SJSA1 (cell line): ENCODE data around the gene ANKMY1. TPM values are rescaled to one million over a fixed set of nuclear protein-coding genes. Genes with fewer than 3 reads are reported as not detected.

ENCODE experiments used
- DNase-seq, 2 experiments: peaks; one replicate each; pipeline ENCODE4 v3.0.0-alpha.2; 2015 to 2020; ENCODE audit warnings: low spot score in 2 of 2, low read depth in 1 of 2
- H3K27ac ChIP-seq: fragments of 250-450 bp; sonication (Bioruptor Pico); 2 replicates; pipeline ENCODE4 v1.5.1; 2020; ENCODE audit warnings: mild to moderate bottlenecking, moderate library complexity
- H3K27me3 ChIP-seq: fragments of 250-450 bp; sonication (Bioruptor Pico); replicated peaks from 2 replicates; pipeline ENCODE4 v1.5.1; 2020; ENCODE audit warnings: mild to moderate bottlenecking, moderate library complexity
- H3K36me3 ChIP-seq: fragments of 250-450 bp; sonication (Bioruptor Pico); 2 replicates; pipeline ENCODE4 v1.5.1; 2020; ENCODE audit warnings: mild to moderate bottlenecking
- H3K4me1 ChIP-seq: fragments of 250-450 bp; sonication (Bioruptor Pico); replicated peaks from 2 replicates; pipeline ENCODE4 v1.6.1; 2021; ENCODE audit warnings: mild to moderate bottlenecking
- H3K4me3 ChIP-seq: fragments of 250-450 bp; sonication (Bioruptor Pico); 2 replicates; pipeline ENCODE4 v1.5.1; 2020; ENCODE audit warnings: mild to moderate bottlenecking
- H3K9me3 ChIP-seq: fragments of 250-450 bp; sonication (Bioruptor Pico); replicated peaks from 2 replicates; pipeline ENCODE4 v1.5.1; 2020; ENCODE audit warnings: mild to moderate bottlenecking
- total RNA-seq: library from RNA; depleted of rRNA; stranded (reverse); fragments of >200 nt; shearing (Covaris generic); gene quantifications from 2 replicates; pipeline ENCODE4 v1.2.3, GENCODE V29; 2014

Gene ANKMY1
- total RNA-seq, 1 experiment from 2014 or later = 8.1 TPM

DNA sequence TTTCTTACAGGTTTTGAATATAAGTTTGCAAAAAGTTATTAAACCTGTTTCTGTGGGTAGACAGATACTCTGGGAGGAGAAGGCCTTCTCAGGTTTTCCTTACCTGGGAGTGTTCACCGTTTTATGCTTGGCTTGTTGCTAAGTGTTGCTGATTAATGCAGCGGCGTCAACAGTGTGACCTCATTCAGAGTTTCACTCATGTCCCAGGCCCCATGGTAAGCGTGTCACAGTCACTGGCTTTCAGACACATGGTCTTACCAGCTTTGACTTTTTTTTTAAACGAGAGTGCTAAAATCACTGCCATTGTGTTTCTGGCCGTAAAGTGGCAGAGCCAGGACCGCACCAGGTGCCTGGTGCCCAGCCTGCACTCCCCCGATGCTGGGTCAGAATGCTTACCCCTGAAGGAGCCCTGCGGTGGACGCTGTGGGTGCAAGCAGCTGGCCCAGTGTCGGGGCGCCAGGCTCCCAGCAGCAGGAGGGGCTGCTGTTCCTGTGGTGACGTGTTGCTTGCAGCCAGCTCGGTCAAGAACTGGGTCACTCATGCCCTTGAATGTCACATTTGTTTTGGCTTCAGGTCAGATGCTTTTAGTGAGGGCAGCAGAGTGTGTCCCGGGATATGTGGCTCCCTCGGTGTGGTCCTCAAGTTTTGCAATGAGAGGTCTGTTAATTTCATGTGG lies 32.2 kb upstream of the ANKMY1 start:
- peaks cover 11% of the 10 kb centered on the region for H3K4me1 ChIP-seq
- no peaks in the 10 kb centered on the region for H3K27me3 ChIP-seq
- no peaks in the 10 kb centered on the region for H3K9me3 ChIP-seq
- no peak overlapping the region for H3K27ac ChIP-seq
- H3K4me3 ChIP-seq = no peak overlapping the region
- DNase-seq = no peak
- peaks cover 19% of the 10 kb centered on the region for H3K36me3 ChIP-seq

DNA sequence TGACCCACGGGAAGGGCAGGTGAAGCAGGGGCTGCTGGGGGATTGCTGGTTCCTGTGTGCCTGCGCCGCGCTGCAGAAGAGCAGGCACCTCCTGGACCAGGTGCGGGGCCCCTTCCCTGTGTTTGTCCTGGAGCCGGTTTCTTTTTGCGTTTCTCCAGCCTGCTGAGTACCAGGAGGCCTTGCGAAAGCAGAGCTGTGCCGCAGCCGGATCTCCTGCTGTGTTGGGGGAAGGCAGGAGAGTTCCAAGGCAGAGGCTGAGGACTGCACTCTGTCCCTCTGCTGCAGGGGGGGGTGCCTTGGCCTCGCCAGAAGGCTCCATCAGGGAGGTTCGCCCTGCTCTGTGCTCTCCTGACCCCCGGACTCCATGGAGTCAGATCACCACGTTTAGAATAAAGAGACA lies 31.6 kb upstream of the ANKMY1 start:
- no peak overlapping the region for H3K4me3 ChIP-seq

DNA sequence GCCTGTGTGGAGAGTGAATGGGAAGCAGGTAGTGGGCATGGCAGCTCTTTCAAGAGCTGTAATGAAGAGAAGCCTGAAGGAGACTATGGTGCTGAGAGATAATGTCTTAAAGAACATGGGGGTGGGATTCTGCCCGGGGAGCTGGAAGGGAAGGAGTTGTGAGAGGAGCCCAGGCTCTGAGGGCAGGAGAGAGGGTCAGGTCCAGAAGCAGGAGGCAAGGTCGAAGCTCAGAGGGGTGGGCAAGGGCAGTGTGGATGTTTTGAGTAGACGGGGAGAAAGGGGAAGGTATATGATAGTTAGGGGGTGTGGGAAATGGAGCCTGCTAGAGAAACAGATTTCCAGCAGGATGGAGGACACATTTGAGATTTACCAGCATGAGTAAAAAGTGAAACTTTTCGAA lies 30.9 kb upstream of the ANKMY1 start:
- peaks cover 27% of the 10 kb centered on the region for H3K36me3 ChIP-seq
- no peaks in the 10 kb centered on the region for H3K27me3 ChIP-seq
- no peak overlapping the region for H3K4me3 ChIP-seq
- no peak overlapping the region for H3K27ac ChIP-seq
- no peaks in the 10 kb centered on the region for H3K9me3 ChIP-seq
- H3K4me1 ChIP-seq = peaks cover 15% of the 10 kb centered on the region
- no peak for DNase-seq

More for the DNA sequence above, 31.6 kb upstream of the ANKMY1 start:
- peaks cover 15% of the 10 kb centered on the region for H3K4me1 ChIP-seq
- H3K9me3 ChIP-seq = no peaks in the 10 kb centered on the region
- H3K27me3 ChIP-seq = no peaks in the 10 kb centered on the region
- DNase-seq = no peak
- H3K36me3 ChIP-seq = peaks cover 25% of the 10 kb centered on the region
- no peak overlapping the region for H3K27ac ChIP-seq

DNA sequence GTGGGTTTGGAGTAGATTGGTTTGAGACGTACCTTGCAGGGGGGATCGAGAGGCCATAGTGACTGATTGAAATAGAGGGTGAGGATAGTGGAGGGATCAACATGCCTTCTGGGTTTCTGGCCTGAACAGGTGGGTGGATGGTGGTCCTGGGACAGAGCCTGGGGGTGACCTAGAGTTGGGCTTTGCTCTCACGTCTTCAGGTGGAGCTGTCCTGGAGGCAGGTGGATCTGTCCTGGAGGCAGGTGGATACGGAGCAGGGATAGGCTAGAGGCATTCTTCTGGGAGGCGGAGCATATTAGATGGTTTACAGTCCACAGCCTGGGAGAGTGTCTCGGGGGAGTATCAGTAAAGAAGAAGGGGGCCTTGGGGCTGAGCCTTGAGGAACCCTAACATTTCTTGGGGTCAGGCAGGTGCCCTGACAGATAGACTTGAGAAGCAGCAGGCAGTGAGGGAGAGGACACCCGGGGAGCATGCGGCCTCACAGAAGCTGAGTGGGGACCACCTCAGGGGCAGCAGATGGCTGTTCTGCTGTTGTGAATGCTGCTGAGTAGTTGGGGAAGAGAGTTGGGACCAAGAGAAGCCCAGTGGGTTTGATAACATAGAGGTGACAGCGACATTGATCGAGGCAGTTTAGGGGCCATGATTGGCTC lies 30.3 kb upstream of the ANKMY1 start:
- H3K4me1 ChIP-seq = peaks cover 15% of the 10 kb centered on the region
- no peak overlapping the region for H3K4me3 ChIP-seq
- no peak overlapping the region for H3K27ac ChIP-seq

DNA sequence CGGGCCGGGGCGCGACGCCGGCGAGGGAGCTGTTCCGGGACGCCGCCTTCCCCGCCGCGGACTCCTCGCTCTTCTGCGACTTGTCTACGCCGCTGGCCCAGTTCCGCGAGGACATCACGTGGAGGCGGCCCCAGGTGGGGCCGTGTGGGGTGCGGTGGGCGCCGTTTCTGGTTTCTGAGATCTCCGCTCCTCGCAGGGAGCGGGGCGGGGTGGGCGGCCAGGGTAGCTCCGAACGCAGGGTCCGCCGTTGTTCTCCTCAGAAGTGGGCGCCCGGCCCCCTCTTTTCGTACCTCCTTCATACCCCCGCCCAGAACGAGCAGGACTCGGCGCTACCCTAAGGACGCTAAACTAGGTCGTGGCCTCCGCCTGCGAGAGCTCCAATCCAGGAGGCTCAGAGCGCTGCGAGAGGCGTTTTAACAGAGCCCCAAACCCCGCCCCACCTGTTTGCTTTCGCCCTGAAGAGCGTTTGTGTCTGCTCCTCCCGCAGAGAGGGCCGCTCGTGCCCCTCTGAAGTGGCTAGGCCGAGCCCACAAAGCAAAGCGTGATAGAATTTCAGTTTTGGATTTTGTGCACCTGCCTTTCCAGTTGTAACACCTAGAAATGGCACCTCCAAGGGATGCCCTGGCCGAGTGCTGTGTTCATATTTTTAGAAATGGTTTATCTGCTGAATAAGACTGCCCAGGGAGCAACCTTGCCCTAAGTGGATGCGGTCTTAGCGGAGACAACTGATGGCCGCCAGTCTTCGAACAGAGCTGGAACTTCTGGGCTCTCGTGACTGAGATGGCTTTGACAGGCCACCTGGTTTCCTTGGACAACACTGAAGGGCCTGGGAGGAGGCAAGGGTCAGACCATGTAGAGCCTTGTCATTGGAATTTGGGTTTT lies 29.4 kb upstream of the ANKMY1 start:
- H3K4me1 ChIP-seq = peaks cover 15% of the 10 kb centered on the region
- H3K27me3 ChIP-seq = no peaks in the 10 kb centered on the region
- no peaks in the 10 kb centered on the region for H3K9me3 ChIP-seq
- peak overlapping the region; percentile 80 for H3K4me3 ChIP-seq
- peaks cover 27% of the 10 kb centered on the region for H3K36me3 ChIP-seq
- DNase-seq = no peak
- H3K27ac ChIP-seq = no peak overlapping the region

More for the DNA sequence above, 30.3 kb upstream of the ANKMY1 start:
- peaks cover 29% of the 10 kb centered on the region for H3K36me3 ChIP-seq
- no peaks in the 10 kb centered on the region for H3K9me3 ChIP-seq
- H3K27me3 ChIP-seq = no peaks in the 10 kb centered on the region
- no peak for DNase-seq

DNA sequence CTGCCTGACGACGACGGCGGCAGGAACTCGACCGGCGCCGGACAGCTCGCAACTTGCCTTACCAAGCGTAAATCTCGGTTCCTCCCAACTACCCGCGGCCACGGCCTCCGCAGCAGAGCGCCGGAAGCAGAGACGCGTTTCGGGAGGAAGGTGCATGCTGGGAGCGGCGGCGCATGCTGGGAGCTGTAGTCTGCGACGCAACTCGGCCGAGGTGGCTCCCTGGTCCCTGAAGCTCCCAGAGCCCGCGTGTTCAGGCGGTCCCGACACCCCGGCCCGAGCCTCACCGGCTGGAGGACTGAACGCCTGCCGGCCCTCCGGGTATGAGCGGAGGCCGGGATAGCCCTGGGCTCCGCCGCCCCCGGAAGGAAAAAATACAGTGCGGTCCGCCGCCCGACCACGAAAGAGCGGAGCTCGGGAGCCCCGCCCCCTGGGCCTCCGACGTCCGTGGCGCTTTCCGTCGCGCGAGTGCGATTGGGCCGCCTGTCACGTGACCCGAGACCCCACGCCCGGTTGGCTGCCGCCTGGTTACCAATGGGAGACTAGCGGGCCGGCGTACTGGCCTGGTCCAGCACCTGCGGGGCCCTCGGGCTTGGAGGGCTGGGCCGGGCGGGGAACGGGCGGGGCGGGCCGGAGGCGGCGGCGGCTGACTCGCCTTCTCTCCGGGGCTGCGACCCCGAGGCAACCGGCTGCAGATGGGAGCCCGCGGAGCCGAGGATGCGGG lies 28.6 kb upstream of the ANKMY1 start, which contains the start of gene CAPN10:
CAPN10 (plus strand) TSS at position 537 of the 721 bp plus-strand sequence; CDS start at position 715, 178 bp downstream.
- DNase-seq = peak; percentile 97 to 98
- Histone ChIP-seq H3K27me3 (no peaks in the 10 kb centered on the region), H3K27ac (peak within 1 kb of the TSS; percentile 56), H3K9me3 (no peaks in the 10 kb centered on the region), H3K4me3 (peak within 1 kb of the TSS; percentile 80), H3K4me1 (peaks cover 15% of the 10 kb centered on the region), H3K36me3 (peaks cover 23% of the 10 kb centered on the region)

DNA sequence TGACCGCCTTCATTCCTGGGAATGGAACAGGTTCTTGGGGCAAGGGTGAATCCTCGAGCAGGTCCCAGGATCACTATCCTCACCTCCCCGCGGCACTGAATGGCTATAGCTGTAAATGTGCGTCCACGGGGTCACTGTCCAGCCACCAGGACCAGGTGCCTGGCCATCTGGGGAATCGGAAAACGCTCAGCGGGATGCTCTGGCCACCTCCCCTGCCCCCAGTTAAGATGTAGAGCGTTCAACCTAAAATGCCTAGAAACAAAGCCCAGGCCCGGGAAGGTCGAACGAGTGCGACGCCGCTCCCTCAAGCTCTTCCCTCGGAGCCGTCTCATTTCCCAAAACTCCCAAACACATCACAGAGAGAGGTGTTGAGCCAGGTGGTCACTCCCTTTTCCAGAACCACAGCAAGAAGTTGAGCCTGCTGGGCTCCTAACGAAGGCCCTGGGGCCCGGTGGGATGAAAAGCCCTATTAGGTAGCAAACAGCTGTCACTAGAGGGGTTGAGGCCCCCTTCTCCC lies 28.0 kb upstream of the ANKMY1 start:
- peak in 1 of 2 experiments; percentile 6 for DNase-seq
- H3K9me3 ChIP-seq = no peaks in the 10 kb centered on the region
- H3K4me1 ChIP-seq = peaks cover 15% of the 10 kb centered on the region
- H3K27ac ChIP-seq = peak overlapping the region; percentile 56
- H3K36me3 ChIP-seq = peaks cover 25% of the 10 kb centered on the region
- H3K4me3 ChIP-seq = peak overlapping the region; percentile 80
- H3K27me3 ChIP-seq = no peaks in the 10 kb centered on the region

DNA sequence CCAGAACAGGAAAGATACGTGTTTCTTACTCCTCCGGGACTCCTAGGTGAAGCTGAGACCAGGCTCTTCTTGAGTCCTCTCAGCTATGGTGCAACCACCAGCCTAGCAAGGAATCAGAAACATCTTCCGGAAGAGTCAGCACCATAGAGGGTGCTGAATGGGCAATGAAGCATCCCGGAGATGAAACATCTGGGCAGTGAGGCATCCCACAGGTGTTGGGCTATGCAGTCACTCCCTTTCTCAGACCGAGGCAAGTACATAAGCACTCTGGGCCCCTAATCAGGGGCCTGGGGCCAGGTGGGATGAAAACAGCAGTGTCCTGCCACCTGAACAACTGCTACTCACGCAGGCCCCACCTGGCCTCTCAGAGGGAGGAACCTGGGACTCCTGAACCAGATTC lies 27.3 kb upstream of the ANKMY1 start:
- DNase-seq = no peak

DNA sequence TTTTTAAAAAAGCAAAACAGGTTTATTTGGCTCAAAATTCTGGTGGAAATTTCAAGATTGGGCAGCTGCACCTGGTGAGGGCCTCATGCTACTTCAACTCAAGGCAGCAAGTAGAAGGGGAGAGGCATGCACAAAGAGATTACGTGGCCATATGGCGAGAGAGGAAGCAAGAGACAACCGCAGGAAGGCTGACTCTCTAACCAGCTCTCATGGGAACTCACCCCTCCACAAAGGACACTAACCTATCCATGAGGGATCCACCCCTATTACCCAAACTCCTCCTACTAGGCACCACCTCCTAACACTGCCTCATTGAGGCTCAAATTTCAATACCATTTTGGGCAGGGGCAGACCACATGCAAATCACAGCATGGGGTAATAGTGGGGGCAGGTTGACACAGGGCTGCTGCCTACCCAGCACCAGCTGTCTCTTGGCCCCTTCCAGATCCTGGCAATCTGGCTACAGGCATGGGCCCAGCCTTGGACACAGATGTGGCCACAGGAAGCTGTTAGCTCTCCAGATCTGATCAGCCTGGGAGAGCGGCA lies 26.8 kb upstream of the ANKMY1 start:
- Histone ChIP-seq H3K4me3 (no peak overlapping the region), H3K27ac (no peak overlapping the region), H3K27me3 (no peaks in the 10 kb centered on the region), H3K9me3 (no peaks in the 10 kb centered on the region), H3K36me3 (peaks cover 29% of the 10 kb centered on the region), H3K4me1 (peaks cover 24% of the 10 kb centered on the region)
- DNase-seq = no peak

More for the DNA sequence above, 27.3 kb upstream of the ANKMY1 start:
- Histone ChIP-seq H3K36me3 (peaks cover 25% of the 10 kb centered on the region), H3K4me3 (peak overlapping the region; percentile 80), H3K9me3 (no peaks in the 10 kb centered on the region), H3K4me1 (peaks cover 19% of the 10 kb centered on the region), H3K27me3 (no peaks in the 10 kb centered on the region), H3K27ac (no peak overlapping the region)

DNA sequence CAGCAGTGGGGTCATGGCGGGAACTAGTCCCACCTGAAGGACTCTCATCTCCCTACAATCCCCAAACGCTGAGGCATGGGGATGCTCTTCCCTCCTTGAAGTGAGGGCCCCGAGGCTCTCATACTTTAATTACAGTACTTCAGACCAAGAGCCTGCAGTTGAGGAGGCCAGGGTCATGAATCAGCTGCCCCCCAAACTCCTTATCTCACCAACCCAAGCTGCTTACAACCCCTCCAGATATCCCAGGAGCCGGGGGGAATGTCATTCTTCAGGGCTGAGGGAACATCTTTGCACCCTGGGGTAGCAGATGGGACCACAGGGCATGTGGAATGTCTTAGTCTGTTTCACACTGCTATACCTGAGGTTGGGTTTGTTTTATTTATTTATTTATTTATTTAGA lies 26.0 kb upstream of the ANKMY1 start:
- Histone ChIP-seq H3K27me3 (no peaks in the 10 kb centered on the region), H3K4me3 (no peak overlapping the region), H3K4me1 (peaks cover 24% of the 10 kb centered on the region), H3K27ac (no peak overlapping the region), H3K9me3 (no peaks in the 10 kb centered on the region), H3K36me3 (peaks cover 37% of the 10 kb centered on the region)
- no peak for DNase-seq

DNA sequence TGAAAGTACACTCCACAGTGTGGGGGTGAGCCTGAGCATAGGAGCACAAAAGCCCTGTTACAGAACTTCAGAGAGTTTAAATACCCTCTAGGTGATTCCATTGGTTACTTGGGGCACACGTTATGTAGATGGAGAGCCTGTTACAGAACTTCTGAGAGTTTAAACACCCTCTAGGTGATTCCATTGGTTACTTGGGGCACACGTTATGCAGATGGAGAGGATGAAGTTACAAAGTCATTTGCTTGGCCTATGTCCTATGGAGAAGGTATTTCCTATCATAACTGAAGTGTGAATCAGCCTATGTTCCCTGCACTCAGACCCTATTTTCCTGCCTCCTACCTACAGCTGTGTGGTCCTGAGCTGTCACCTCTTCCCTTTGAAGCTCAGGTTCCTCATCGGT lies 25.0 kb upstream of the ANKMY1 start:
- Histone ChIP-seq H3K4me1 (peaks cover 24% of the 10 kb centered on the region), H3K27me3 (no peaks in the 10 kb centered on the region), H3K36me3 (peaks cover 45% of the 10 kb centered on the region), H3K27ac (no peak overlapping the region), H3K4me3 (no peak overlapping the region), H3K9me3 (no peaks in the 10 kb centered on the region)
- DNase-seq = no peak

DNA sequence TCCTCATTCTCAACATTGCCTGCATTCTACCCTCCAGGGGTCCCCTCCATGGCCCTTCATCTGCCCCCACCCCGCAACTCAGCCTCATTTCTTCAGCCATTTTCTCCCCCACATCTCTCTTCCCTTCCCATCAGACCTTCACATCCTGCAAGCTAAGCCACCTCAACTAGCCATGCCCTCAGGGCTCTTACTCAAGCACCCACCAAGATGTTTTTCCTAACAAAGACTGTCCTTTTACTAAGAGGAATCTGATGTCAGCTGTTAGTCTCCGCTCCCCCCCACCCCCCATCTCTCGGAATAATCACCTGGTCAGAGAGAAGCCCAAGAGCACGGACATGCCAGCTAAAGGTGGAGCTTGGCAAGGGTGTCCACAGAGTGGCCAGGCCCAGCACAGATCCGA lies 24.0 kb upstream of the ANKMY1 start:
- no peak for DNase-seq
- peaks cover 19% of the 10 kb centered on the region for H3K4me1 ChIP-seq
- H3K4me3 ChIP-seq = no peak overlapping the region
- no peak overlapping the region for H3K27ac ChIP-seq
- H3K36me3 ChIP-seq = peaks cover 53% of the 10 kb centered on the region
- H3K9me3 ChIP-seq = no peaks in the 10 kb centered on the region
- H3K27me3 ChIP-seq = no peaks in the 10 kb centered on the region
